D341Med (cell line): ENCODE results near the gene TSFM.

ENCODE experiments used
- DNase-seq: peaks from one replicate; pipeline ENCODE4 v3.0.0; 2012; ENCODE audit warnings: low spot score

Gene TSFM

GRCh38 chr12:57835366-57836288 is 53.0 kb downstream of the TSFM start:
- no peak for DNase-seq

- no peak for DNase-seq
These were observed 54.1 kb downstream of the TSFM start for GRCh38 chr12:57836442-57837375.

GRCh38 chr12:57837864-57838562 is 55.4 kb downstream of the TSFM start:
- DNase-seq: no peak

GRCh38 chr12:57838594-57839302 is 56.2 kb downstream of the TSFM start:
- no peak for DNase-seq

GRCh38 chr12:57839996-57840395 is 57.4 kb downstream of the TSFM start:
- no peak for DNase-seq

- DNase-seq: no peak
These were observed 58.1 kb downstream of the TSFM start for GRCh38 chr12:57840726-57841125.

GRCh38 chr12:57841445-57841844 is 58.9 kb downstream of the TSFM start:
- no peak for DNase-seq

- no peak for DNase-seq
These were observed 60.0 kb downstream of the TSFM start for GRCh38 chr12:57842342-57843294.

- DNase-seq: peak; percentile 60
These were observed 62.3 kb downstream of the TSFM start for GRCh38 chr12:57844709-57845477.

- DNase-seq: peak; percentile 84
These were observed 63.1 kb downstream of the TSFM start for GRCh38 chr12:57845478-57846284.

GRCh38 chr12:57846285-57846576 is 63.6 kb downstream of the TSFM start:
- DNase-seq: no peak

- peak; percentile 99 for DNase-seq
These were observed 64.2 kb downstream of the TSFM start, which contains the start of gene CTDSP2 for GRCh38 chr12:57846577-57847319. Gene CTDSP2, minus strand, starts transcription at chr12:57846729. Its CDS starts 294 bp downstream, at chr12:57846435.
